NCI-H1417 (cell line): ENCODE measurements around the gene ANKLE1.
"Not testable (repeated sequence)": the region's sequence is repeated elsewhere in the genome, so short reads cannot be mapped to it uniquely, and the experiment has no call there.

Source experiments
- DNase-seq, 3 experiments: peaks; one replicate each; lab custom pipeline; 2025; lab: John Stamatoyannopoulos, UW

The ANKLE1 gene

DNA sequence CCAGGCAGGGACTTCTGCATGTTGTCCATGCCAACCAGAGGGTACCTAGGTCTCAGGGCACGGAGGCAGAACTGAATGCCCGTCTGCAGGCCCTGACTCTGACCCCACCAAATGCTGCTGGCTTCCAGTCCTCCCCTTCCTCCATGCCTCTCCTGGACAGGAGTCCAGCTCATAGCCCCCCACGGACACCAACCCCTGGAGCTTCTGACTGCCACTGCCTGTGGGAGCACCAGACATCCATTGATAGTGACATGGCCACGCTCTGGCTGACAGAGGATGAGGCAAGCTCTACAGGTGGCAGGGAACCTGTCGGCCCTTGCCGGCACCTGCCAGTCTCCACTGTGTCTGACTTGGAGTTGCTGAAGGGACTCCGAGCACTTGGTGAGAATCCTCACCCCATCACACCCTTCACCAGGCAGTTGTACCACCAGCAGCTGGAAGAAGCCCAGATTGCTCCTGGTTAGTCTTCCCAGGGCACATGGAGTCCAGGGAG, 1.8 kb downstream of the ANKLE1 start:
- no peak for DNase-seq

DNA sequence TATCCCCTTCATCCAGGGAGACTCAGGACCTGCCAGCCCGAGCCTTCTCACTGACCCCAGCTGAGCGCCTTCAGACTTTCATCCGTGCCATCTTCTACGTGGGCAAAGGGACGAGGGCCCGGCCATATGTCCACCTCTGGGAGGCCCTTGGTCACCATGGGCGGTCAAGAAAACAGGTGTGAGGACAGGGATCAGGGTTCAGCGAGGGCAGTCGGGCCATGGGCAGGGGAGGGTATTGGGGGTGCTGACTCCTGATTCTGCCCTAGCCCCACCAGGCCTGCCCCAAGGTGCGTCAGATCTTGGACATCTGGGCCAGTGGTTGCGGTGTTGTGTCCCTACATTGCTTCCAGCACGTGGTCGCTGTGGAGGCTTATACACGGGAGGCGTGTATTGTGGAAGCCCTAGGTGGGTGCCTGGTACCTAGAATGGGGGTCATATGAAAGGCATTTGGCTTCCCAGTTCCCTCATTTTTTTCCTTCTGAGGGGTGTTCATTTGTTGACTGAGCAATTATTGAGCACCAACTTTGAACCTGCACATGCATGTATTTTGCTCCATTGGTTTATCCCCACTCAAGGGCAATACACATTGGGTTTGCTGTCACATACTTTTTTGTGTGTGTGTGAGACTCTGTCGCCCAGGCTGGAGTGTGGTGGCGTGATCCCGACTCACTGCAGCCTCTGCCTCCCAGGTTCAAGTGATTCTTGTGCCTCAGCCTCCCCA, 3.9 kb downstream of the ANKLE1 start:
- DNase-seq, result no peak

DNA sequence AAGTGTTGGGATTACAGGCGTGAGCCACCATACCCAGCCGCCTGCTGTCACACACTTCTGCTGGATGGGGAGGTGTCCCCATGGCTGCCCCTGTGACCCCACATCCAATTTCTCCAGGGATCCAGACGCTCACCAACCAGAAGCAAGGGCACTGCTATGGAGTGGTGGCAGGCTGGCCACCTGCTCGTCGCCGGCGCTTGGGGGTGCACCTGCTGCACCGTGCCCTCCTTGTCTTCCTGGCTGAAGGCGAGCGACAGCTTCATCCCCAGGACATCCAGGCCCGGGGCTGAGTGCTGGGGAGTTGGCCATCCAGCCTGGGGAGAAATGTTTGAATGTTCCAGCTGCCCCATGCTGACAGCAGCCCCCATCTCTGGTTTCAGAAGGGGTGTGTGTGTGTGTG, 4.6 kb downstream of the ANKLE1 start:
- DNase-seq, result no peak

GRCh38 chr19:17286752-17287151, 5.1 kb downstream of the ANKLE1 start:
- no peak for DNase-seq

DNA sequence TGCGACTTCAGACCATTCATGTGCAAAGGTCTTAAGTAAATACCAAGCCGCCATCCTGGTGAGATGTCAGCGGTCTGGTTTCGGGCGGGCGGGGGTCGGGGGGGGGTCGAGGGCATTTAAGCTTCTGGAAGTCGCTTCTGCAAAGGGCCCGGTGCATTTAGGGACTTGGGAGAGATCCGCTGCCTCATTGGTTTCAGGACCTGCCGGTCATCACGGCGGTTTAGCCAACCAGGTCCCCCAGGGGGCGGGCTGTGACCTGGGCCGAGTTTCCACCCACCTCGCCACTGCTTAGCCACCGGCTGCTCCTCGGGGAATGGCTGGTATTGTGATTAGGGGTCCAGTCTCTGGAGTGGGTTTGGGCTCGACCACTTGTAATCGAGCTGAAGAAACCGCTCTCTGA, 7.8 kb downstream of the ANKLE1 start:
- DNase-seq, result no peak

- DNase-seq, result peak in 2 of 3 experiments; percentile 15 to 16
Measured at GRCh38 chr19:17292301-17293074, 10.8 kb downstream of the ANKLE1 start.

DNA sequence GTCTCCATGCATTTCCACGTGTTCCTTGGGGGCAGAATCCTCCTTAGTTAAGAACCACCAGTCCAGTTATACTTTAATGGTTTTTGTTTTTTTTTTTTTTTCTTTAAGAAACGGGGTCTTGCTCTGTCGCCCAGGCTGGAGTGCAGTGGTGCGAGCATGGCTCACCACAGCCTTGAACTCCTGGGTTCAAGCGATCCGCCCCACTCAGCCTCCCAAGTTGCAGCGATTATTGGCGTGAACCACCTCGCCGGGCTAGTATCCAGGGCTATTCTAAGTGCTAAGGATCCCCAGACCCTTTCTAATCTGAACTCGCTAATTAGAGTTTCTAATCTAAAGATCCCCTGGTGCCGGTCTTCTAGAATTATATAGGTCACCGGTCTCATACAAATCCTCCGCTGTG, 11.9 kb downstream of the ANKLE1 start:
- no peak for DNase-seq

DNA sequence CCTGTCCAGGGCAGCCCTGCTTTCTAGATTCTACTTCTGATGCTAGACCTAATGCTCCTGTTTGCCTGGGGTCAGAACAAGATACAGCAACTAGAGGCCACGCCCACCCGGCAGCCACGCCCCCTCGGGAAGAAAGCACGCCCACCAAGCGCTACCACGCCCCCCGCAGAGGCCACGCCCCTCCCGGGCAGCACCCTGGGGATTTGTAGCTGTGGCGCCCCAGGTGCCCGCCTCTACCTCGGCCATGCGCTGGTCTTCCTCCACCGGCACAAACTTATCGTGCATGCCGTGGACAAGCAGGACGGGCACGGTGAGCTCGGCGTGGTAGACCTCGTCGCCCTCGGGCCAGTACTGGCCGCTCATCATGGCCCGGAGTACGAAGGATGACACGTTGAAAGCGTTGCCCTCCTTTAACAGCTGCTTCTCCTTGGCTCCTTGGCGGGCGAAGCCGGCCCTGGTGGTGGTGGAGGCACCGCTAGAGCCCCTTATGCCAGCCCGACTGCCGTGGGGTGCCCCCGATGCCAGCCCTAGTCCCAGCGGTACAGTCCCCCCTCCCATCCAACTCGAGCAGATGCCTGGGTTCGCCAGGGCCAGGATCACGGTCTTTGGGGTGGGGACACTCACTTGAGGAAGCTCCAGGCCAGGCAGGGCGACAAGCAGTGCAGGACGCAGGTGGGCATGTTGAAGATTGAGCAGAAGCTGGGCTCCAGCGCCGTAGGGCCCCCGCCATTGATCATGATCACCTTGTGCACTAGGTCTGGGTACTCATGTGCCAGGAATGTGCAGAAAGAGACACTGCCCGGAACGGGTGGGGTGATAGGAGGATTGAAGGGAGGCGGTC, 12.6 kb downstream of the ANKLE1 start:
- DNase-seq, result no peak

GRCh38 chr19:17295551-17295950, 13.8 kb downstream of the ANKLE1 start:
- not testable (repeated sequence) for DNase-seq

DNA sequence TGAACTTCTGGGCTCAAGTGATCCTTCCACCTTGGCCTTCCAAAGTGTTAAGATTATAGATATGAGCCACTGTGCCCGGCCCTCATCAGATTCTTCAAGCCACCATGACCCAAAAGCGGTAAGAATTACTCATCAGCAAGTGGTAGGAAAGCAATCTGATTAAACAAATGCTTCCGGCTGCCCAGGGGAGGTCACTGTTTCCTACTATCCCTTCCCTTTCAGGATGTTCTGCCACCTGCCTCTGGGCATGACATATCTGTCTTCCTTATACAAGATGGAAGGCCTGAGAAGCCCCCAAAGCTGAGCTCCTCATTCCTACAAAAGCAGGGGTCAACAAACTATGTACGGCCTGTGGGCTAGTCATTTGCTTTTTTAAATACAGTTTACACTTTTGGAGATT, 14.6 kb downstream of the ANKLE1 start:
- DNase-seq, result no peak

- DNase-seq, result no peak
Measured at GRCh38 chr19:17296976-17297375, 15.3 kb downstream of the ANKLE1 start.

DNA sequence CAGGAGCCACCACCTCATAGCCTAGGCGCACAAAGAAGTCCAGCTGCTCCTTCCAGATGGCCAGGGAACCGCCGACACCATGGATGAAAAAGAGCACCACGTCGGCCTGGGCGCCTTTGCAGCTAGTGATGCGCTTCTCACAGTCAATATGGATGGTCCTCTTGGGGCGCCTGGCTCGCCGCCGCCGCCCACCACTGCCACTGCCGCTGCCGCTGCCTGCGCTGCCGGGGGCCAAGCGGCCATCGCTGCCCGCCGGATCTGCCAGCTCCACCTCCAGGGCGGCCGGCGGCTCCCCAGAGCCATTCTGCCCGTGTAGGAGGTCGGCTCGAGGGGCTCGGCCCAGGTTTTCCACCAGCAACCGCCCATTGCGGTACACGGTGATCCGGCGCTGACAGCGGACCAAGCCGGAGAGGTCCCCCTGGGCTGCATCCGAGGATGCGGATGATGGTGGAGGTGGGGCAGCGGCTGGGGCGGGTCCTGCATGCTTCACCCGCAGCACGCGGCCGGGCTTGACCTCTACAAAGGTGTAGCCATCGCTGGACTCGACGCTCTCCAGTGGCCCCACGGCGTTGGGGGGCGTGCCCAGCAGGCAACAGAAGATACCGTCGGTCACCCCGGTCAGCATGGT, 19.4 kb downstream of the ANKLE1 start:
- no peak for DNase-seq

GRCh38 chr19:17302391-17303166, 20.9 kb downstream of the ANKLE1 start:
- DNase-seq, result peak in 2 of 3 experiments; percentile 34 to 44

DNA sequence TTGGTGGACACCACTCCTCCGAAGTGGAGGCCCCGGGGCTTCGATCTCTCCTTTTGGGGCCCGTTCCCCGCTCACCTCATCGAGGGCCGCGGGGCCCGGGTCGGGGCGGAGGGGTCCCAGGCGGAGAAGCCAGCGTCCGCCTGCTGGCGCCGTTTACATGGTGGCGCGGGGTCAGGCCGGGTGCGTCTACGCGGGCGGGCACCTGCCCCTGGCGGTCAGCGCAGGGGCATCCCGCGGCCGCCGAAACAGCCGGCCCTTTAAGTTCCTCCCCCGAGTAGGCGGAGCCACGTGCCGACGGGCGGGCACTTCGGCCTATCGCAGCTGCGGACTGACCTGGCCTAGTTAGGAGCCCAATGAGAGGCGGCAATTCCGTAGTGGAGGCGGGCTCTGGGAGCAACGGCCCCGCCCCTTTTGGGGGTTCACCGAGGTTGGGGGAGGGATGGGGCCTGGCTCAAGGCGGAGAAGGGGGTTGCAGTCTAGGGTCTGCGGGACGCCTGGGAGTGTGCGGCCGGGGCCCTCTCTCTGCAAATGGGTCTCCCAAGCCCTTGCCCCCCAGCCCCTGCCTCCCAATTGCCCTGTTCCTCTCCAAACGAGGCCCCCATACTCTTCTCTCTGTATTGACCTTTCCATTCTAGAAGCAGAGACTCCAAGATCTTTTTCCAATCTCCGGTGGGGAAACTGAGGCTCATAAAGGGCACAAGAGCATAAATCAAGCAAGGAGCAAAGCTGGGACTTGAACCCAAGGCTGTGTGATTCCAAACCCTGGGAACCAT, 21.7 kb downstream of the ANKLE1 start, which contains the start of gene ABHD8:
TSS of gene ABHD8 (minus strand) at position 259 of the 773 bp plus-strand sequence. CDS start 1,809 bp downstream, outside the sequence.
- peak; percentile 90 to 97 (median 93) for DNase-seq

DNA sequence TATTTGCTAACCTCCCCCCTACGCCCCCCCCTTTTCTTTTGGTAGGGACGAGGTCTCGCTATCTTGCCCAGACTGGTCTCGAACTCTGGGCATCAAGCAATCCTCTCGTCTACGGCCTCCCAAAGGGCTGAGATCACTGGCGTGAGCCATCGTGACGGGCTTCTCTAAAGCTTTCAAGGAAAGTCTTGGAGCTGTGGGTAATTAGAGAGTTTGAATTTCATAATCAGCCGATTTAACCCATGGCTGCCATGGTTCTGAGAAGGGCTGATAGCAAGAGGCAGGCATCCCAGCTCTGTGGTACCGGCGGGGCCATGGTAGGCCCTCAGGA, 22.2 kb downstream of the ANKLE1 start:
- peak in 1 of 3 experiments; percentile 32 for DNase-seq

GRCh38 chr19:17304386-17305215, 22.9 kb downstream of the ANKLE1 start:
- no peak for DNase-seq

- DNase-seq, result no peak
Measured at GRCh38 chr19:17305216-17305516, 23.5 kb downstream of the ANKLE1 start.

GRCh38 chr19:17305517-17306284, 24.0 kb downstream of the ANKLE1 start, which contains the start of gene MRPL34:
Gene MRPL34, plus strand, starts transcription at chr19:17305872. Its CDS starts 21 bp downstream, at chr19:17305893.
- DNase-seq, result peak; percentile 95 to 99 (median 98)
